Measurements from ENCODE around the gene B3GLCT.
"Not testable (repeated sequence)": the region's sequence is repeated elsewhere in the genome, so short reads cannot be mapped to it uniquely, and the experiment has no call there.

The B3GLCT gene

DNA sequence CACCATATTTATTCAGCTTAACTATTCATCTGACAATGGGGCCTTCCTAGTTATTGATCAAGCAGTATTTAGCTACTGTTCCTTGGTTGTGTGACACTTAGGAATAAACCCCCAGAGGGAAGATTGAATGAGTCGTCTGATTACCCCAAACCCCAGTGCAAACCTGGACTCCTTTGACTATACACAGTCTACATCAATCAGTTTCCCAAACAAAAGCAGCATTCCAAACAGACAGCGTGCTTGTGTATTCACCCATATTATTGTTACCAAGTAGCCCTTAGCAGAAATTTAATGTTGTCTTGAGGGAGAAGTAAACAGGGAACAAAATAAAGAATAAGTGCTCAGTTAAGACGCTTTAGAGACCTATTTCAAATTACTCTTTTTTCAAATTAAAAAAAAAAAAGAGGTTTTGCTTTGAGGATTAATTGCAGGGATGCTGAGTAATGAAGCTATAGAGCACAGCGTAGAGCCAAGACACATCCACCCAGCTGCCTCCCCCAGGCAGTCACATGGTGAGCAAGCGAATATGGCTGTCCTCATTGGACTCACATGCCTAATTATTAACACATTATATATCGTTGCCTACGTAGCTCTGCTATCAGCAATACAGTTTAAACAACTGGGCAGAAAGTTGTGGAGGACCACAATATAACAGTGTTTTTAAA, 14.7 kb upstream of the B3GLCT start:
- no peak for DNase-seq

DNA sequence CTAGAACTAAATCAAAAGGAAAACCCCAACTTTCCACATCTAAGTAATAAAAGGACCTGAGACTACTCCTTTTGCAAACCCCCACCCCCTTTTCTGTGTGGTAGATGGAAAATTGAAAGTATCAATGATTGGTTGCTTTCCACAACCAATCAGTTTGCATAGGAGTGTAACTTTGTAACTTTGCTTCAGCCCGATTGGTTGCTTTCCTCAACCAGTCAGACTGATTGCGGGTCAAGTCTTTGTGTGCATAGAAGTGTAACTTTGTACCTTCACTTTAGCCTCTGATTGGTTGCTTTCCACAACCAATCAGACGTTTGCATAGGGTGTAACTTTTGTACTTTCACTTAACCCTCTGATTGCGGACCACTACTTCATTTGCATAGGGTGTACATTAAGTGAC, 8.0 kb upstream of the B3GLCT start:
- no peak for DNase-seq

DNA sequence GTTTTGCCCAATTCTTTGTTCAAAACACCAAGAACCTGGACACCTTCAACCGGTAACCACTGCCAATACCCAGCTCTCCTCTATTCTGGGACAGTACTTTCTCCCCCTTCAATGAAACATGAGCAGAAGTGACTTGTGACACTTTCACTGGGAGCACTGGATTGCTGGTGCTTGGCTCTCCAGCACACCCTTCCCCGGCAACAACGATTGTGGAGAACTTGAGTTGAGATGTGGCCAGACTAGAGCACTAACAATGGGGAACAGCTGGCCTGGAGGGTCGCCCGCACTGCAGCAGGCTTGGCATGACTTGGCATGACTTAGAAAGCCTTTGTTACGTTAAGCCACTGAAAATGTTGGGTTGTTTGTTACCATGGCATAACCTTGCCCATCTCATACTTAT, 7.5 kb upstream of the B3GLCT start:
- DNase-seq: no peak

DNA sequence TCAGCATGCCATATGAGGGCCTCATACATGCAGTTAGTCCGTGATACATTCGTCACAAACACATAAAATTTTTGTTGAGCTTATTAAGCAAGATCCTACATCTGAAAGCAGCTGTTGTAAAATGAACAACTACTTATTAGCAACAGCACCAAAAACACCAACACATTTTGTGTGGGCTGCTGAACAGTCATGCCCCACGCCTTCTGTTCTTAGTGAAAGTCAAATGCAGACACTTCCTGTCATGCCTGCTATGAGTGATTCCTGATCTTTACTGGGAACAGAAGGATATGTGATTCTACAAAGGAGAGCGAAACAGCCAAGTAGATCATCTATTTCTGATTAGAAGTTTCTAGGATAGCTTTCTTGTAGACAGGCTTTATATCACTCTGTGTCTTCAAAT, 4.2 kb upstream of the B3GLCT start:
- no peak for DNase-seq

DNA sequence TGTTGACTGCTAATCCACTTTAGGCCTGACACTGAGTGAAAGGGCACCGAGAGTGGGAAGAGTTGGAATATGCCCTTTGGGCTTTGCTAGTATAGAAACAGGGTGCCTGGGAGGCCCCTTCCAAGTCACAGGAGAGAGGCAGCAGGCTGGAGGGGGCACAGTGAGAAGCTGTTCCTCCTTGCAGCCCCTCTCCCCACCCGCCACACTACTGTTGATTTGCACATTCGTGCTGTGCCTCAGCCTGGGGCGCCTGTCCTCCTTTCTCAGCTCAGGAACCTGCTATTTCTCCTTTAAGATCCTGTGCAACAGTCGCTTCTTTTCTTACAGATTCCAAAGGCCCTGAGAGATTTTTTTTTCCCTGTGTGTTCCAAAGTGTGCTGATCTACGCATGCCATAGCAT, 2.8 kb upstream of the B3GLCT start:
- DNase-seq: no peak

DNA sequence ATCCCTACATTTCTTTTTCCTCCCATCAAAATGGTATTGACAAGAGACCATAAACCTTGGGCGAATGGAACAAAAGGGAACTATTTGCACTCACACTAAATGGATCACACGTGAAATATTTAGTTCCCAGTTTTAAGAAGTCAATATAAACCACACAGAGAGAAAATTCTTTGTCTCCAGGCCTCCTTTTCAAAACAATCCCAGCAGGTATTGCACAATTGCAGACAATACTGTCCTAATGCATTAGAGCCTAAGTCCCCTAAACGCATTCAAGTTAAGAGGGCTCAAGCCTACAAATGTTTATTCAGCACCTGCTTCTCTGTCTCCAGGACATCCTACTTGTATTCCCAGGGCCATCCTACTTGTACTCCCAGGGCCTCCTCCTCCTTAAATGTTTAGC, 1.3 kb upstream of the B3GLCT start:
- DNase-seq: no peak

DNA sequence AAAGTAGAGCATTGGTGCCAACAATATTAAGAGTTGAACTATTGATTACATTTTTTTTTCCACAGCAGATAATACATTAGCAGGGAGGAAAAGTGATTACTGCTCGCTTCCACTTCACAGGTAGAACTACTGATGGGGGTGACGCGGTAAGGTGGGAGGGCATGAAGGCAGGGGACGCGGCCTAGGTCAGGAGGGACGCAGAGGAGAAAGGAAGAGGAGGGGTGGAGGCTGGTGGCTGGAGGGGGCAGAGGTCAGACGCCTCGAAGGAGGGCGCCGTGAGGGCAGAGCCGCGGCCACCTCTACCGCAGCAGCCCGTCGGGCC, 287 bp upstream of the B3GLCT start:
- no peak for DNase-seq

DNA sequence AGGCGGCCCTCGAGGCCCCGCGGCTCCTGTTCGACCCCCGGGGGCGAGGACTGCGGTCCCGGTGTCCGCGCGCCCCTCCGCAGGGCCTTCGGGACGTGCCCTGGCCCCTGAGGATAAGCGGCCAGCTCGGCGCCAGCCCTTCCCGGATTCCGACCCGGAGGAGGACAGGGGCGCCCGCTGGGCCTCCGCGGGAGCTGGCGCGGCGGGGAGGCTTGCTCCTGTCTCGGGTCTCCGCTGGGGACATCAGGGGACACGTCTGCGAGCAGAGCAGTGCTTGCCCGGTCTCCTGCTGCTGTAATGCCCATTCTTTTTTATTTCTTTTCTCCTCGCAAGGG, 829 bp downstream of the B3GLCT start:
- no peak for DNase-seq

DNA sequence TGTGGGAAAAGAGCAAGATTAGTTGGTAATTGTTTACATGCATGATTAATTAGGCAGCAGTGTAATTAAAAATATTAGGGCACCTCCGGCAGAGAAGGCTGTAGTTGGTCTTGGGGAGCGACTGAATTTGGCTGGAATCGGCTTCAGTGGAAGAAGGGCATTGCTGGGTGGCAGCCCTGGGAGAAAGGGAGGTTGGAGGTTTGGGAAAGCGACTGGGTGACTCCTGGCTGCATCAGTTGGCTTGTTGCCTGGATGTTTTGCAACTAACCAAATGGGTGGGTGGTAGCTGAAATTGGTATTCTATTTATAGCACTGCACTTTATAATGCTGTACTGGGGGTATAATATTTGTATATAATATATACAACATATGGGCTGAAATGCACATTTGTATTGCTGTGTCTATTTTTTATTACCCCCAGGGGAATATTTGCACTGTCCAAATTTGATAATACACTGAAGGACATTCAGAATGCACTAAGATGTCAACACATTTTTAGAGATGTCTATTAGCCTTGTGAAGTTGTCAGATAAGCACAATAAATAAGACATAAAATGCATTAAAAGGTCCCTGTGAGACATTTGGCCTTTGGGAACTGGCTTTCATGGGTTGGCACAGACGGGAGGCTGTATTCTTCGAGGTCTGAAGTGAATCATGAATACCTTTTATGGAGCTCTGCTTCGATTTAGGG, 1.7 kb downstream of the B3GLCT start:
- DNase-seq: no peak

DNA sequence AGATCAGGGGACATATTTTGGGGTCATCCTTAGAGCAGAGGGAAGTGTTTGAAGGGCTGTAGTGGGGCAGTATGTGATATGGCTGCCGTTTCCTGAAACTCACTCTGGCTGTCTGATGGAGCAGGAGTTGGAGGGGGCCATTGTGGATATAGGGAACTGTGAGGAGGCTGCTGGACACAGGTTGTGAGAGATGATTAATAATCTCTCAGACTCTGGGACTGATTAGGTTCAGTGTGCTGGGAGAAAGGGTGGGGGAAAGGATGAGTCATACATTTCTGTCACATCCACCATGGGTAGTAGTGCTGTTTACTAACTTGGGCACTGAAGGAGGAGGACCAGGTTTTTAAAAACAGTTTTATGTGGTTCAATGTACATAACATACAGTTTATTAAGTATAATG, 4.8 kb downstream of the B3GLCT start:
- DNase-seq: peak; percentile 16

DNA sequence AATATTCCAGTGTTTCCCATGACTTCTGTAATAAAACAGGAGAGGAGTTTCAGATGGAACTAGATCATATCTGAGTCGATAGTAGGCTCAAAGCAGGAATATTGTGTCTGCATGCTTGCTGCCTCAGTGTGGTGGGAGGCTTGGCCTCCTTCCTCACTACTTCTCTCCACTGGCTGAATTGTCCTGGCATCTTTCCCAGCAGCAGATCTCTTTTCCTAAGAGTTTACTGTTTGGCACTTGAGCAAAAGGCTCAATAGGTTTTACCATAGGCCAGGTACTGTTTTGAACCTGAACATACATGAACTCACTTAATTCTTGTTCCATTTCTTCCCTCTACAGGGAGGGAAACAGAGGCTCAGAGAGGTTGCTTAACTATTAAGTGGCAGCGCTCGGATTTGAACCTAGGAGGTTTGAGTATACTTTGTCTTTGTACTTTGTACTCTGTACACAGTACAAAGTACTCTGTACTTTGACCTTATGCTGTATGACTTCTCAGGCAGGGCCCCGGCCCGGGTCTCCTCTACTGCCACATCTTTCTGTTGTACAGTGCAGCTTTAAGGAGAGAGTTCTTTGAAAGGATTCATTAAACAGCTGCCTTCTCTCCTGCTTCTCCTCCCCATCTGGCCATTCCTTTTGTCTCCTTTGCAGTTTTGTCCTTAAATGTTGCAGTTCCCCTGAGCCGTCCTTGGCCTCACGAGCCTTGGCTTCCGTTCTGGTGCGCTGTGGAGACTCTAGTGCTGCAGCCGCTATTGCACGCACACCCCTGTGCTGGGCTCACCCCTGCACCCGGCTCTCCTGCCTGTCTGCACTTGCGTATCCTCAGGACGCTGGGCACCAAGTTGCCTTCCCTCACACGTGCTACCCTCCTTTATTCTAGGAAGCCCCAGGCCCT, 8.1 kb downstream of the B3GLCT start:
- DNase-seq: no peak

DNA sequence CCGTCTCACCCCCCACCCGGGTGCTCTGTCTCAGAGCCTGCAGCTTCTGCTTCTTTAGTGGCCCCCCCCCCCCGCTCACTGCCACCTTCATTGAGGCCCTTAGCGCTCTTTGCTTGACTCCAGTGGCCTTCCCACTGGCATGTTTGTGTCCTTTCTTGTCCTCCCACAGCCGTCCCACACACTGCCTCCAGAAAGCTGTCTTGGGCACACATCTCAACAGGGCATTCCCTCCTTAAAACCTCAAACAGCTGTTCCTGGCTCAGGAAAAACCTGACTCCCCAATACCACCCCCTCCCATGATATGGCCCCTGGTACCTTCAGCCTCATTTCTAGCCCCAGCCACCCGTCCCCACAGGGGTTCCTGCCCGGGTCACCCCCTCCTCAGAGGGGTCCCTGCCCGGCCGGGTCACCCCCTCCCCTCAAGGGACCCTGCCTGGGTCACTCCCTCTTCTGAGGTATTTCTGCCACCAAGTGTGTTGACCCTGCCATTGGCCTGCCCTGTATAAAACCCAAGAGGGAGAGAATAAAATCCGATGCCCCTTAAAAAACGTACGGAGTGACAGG, 8.9 kb downstream of the B3GLCT start:
- DNase-seq: no peak

DNA sequence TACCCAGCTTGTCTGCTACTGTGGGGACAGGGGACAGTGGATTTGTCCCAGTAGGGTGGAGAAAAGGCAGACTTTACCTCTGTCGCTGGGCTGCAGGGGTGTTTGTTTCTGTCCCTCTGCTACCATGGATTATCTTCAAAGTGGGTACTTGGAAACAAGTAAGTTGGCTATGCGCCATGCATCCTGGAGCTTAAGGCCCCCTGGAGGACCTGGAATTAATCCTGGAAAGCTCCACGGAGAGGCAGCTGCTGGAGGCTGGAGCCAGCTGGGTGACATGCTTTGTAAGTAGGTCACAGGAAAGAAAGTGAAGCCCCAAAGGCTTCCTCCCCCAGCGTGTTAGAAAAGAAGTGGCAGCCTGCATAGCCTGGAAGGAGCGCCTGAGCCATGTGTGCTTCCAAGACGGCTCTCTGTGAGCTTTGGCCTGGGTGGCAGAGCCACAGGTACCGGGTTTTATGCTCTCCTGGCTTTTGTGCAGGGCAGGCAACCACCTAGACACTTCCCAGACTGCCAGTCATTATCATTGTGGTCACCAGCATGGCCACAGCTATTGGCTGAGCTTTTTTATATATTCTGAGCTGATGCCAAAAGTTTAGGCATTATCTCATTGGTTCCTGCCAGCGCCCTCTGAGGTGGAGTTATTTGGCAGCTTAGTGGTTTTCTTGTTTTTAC, 9.5 kb downstream of the B3GLCT start:
- DNase-seq: no peak

DNA sequence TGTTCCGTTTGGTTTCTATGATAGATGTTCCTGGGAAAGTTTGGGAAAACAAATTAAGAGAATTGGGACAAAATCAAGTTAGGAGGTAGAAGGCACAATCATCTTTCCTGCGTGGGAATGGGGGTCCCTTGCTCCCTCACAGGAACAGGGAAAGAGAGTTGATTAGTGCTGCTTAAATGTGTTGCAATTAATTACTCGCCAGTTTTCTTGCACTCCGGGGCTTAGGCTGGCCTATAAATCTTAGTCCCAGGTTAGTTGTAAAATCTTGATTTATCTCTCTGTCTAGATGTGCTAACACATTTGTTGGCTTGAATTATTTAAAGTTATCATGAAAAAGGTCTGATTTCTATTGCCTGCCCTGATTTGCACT, 10.1 kb downstream of the B3GLCT start:
- DNase-seq: no peak

DNA sequence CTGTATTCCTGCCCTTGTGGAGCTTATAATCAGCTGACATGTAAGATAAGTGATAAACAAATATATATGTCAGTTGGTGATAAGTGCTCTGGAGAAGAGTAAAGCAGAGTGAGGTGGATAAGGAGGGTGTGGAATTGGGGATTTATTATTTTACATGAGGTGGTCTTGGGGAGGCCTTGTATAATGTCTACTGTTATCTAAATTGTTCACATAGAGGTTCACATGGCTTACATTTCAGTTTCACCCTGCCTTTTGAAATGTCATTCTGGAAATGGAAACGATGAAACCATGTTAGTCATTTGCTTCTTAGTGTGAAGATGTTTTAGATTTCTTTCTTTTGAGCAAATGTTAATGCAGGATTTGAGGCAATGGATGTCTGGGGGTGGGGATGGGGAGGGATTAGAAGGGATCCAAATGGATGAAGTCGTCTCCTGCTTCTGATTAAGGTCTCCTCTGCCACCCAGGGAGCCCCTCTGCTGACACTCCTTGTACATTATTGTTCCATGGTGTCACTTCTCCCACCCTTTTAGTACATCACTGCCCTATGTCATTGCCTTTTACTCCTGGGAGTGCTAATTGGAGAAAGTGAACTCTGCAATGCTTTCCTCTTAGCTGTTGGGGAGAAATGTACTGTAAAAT, 14.0 kb downstream of the B3GLCT start:
- no peak for DNase-seq

DNA sequence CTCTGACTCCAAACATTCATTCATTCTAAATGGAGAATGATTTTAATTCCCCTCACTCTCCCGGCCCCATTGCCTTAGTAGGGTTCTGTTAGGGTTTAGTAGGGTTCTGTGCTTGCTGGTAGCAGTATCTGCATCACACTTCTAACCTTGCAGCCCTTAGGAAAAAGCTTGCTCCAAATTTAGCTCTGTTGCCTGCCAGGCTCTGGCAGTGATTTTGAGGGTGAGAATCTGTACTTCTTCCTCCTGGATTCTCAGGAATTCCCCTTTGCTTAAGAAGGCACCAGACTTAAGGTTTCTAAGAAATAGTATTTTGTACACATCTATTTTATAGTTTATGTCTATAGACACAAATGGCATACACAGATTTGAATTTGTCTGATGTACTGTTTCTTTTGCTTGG, 14.7 kb downstream of the B3GLCT start:
- DNase-seq: no peak

DNA sequence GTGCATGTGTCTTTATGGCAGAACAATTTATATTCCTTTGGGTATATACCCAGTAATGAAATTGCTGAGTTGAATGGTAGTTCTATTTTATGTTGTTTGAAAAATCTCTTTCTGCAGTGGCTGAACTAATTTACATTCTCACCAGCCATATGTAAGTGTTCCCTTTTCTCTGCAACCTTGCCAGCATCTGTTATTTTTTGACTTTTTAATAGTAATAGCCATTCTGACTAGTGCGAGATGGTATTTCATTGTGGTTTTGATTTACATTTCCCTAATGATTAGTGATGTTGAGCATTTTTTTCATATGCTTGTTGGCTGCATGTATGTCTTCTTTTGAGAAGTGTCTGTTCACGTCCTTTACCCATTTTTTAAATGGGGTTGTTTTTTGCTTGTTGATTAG, 17.1 kb downstream of the B3GLCT start:
- DNase-seq: not testable (repeated sequence)

DNA sequence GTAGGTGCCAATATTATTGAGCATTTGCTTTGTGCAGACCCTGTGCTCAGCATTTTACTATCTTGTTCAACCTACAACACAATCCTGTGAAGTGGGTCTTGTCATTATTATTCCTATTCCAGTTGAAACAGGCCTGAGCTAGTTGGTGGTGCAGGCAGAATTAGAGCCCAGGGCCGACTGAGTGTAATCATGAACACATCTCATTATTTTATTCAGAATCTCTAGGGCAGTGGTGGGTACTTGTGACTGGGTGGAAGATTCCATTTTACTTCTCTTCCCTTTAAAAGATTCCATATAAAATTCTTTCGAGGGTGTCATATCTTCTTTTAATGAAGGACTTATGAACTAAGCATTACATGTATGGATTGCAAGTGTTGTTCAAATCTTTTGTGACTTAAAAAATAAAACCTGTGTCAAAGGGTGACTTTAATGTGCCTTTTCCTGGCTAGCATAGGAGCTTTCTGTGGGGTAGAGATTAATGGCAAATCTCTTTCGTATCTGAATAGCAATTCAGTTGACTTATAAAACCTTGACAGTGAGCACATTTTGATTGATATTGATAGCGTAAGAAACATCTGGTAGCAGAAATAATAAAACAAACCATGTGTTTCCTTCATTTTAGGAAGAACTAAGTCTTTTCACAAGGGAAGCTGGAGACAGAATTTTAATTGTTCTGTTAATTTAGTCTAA, 20.3 kb downstream of the B3GLCT start:
- no peak for DNase-seq

DNA sequence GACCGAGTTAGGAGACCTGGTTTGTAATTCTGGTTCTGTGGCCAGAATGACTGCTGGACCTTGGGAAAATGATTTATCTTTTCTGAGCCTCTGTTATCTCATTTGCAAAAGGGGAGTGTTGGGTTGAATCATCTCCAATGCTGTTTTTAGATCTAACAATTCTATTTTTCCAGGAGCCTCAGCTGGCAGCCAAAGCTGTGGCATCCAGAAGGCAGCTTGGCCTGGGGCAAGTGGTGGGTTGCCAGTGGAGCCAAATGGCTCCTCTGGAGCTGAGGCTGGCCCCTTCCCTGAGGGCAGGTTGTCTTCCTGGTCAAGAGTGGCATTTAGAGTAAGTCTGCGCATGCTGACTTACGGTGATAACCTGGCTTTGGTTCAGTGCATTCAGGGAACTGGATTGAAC, 21.3 kb downstream of the B3GLCT start:
- DNase-seq: no peak

DNA sequence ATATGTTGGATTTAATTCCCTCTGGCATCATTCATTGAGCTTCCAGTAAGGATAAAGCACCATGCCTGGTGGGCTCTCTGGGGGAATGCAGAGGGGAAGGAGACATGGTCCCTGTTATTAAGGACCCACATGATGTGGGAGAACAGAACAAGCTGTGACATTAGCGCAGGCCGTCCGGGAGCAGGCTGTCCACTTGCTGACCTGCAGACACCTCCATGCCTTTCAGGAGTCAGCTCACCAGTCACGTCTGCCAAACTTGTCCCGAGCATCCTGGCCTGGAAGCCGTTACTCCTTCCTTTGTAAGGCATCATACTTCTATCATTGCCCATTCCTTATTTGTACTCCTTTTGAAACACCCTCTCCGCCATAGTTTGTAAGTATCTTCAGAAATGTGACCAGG, 23.4 kb downstream of the B3GLCT start:
- DNase-seq: no peak

DNA sequence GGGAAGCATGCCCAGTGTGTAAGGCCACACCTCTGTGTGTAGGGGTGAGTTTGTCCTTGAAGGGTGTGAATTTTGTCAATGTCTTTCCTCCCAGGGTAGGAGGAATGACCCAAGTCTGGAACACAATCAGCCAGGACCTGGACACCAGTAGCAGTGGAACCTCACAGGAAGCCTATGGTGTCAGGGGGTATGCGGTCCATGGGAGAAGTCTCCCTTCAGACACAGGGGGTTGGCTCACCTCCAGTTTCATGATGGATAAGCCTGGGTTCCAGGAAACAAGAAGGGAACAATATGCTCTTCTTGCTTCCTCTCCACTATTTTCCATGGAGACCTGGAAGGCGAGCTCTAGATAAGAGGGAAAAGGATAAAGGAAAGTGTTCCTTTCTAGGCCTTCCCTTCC, 23.9 kb downstream of the B3GLCT start:
- DNase-seq: no peak

DNA sequence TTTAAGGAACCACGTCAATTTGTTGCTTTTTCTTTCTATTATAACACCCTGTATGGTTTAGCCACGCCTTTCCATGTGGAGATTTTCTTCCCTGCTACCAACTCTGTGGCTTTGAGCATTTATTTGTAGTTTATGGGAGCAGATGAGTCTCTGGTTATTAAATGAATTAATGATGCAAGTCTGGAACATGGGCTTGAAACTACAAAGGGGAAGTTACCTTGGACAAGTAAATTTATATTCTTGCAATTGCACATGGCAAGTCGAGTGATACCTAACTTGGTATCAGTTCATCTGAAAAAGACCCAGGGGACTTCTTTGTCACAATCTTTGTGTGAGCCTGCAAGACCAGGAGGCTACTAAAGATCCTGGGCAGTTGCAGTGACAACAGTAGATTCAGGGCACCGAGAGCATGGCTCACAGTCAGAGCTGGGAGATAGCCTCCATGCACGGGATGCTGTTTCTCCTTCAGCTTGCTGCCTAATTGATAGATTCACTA, 24.4 kb downstream of the B3GLCT start:
- no peak for DNase-seq
